T-helper 1 cell (primary cell): Measurements from ENCODE around the gene AHSG.

ENCODE experiments used
- DNase-seq, 5 donors: peaks; one replicate each; pipeline ENCODE4 v3.0.0-alpha.2; 2012 to 2020

The AHSG gene

DNA sequence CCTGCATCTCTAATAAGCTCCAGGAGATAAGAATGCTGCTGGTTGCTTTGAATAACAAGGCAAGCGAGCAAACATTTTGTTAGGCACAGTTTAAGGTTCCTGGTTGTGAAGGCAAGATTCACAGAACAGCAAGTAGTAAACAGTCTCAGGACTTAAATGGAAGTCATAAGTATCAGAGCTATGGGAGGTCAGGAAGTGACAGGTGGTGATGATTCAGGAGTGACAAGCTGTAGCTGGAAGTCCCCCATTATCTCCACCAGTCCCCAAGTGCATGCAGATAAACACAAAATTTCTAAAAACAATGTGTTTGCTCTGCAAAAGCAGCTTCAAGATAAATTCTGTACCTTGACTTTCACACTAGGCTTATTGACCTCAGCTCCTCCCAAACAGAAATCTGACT is 30.6 kb downstream of the AHSG start:
- peak in 1 of 5 donors; percentile 67 for DNase-seq

GRCh38 chr3:186644683-186645082 is 31.8 kb downstream of the AHSG start:
- no peak for DNase-seq

- DNase-seq: no peak
These were observed 33.2 kb downstream of the AHSG start for GRCh38 chr3:186646106-186646505.

DNA sequence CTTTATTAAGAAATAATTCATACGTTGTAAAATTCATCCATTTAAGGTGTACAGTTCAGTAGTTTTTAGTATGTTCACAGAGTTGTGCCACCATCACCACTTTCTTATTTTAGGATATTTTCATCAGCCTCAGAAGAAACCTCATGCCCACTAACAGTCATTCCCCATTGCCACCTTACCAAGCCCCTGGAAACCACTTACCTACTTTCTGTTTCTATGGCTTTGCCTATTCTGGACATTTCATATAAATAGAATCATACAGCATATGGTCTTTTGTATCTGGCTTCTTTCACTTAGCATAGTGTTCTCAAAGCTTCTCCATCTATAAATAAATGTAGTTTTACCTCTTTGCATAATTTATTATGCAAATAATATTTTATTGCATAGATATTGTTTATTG is 34.0 kb downstream of the AHSG start:
- DNase-seq: no peak

GRCh38 chr3:186648851-186649250 is 36.0 kb downstream of the AHSG start:
- DNase-seq: no peak

DNA sequence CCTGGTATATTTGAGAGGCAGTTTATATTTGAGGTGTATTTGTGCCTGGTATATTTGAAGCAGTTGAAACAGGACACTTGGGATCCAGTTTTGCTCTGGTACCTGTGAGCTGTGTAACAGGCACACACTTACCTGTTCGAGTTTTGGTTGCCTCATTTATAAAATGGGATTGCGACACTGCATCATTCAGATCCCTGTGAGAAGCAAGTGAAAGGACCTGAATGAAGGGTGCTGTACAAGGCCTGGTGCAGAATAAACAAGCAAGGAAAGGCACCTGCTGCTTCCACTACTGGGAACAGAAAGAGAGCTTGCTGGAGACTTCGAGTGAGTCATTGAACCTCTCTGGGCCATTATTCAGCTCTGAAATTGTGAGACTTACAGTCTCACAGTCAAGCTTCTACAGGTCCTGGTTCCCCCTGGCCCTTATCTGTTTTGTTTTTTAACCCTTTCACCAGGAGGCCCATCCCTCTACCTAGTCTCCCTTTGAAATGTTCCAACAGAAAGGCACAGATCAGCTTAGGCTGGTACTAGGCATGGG is 38.9 kb downstream of the AHSG start:
- DNase-seq: no peak

DNA sequence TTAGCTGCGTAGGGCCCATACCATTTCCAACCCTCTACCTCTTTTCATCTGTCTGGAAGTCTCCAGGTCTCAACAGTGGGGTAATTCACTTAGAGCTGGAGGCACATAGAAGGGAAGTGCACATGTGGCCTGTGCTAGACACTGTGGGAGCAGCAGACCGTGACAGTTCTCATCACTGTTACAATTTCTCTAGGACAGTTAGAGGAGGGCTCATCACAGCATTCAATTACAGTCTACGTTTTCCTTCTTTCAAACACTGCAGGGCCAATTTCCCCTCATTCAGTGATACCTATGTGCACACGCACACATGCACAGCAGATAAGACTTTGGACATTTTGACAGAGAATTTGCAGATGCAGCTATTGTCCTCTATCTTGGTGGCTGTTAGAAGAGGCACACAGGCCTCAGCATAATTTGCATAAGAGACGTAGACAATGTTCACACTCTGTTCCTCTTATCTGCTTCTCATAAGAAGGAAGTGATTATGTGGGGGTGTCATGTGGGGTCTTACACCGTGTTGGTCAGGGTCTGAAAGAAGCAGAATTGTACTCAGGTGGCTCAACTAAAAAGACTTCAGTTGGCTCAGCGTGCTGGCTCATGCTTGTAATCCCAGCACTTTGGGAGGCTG is 40.3 kb downstream of the AHSG start:
- DNase-seq: no peak

GRCh38 chr3:186653984-186654383 is 41.1 kb downstream of the AHSG start:
- DNase-seq: no peak

DNA sequence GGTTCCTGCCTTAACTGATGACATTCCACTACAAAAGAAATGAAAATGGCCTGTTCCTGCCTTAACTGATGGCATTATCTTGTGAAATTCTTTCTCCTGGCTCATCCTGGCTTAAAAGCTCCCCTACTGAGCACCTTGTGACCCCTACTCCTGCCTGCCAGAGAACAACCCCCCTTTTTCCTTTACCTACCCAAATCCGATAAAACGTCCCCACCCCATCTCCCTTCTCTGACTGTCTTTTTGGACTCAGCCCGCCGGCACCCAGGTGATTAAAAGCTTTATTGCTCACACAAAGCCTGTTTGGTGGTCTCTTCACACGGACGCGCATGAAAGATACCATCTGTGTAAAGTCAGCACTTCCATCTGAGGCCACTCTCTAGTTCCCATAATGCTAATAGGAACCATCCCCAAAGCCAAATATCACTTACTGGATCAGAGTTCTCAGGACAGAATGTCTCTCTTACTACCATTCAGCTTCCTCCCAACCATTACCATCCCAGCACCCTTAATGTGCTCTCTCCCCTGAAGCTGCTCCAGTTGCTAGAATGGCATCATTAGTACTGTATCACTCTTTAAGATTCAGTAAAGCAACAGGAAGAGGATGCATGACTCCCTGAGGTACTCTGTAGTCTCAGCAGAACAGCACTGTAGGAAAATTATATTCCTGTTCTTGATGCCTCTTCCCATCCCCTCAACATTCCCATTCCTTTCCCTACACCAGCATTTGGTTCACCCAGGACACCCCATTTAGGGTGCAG is 50.7 kb downstream of the AHSG start:
- no peak for DNase-seq

DNA sequence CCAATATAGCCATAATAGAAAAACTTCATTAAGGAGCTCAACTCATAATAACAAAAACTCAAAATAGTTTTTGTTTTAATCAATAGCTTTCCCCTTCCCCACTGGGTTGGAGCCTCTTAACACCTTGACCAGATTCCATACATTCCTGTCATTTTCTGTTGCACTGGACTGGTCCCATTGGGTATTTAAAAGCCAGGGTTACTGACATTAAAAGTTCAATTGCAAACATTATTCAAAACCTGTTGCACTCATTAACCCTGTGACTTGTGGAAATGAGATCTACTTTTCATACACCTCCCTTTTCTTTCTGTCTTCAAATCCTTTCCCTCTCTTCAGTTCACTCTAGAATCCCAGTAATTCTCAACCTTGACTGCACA is 51.2 kb downstream of the AHSG start:
- no peak for DNase-seq

GRCh38 chr3:186664506-186664905 is 51.6 kb downstream of the AHSG start:
- no peak for DNase-seq

DNA sequence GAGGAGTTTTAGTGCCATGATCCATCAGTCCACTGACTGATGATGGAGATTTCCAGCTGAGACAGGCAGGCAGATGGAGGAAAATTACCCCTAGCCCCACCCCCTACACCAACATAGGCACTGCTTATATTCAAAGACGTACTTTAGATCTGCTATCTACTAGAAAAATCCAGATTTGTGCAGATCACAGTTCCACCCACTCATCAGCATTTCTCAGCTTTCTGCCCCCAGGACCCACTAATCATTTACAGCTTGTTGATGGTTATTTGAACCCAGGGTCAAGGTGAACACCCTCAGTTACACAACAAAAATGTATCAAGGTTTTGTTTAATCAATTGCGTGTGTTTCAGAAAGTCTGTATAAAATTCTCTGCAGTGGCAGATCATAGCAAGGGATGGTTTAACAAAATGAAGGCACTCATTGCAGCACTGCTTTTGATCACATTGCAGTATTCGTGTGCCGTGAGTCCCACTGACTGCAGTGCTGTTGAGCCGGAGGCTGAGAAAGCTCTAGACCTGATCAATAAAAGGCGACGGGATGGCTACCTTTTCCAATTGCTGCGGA is 52.8 kb downstream of the AHSG start, which contains the start of gene HRG:
Gene HRG, plus strand, starts transcription at position 390 of the 564 bp plus-strand sequence. Its CDS starts 18 bp downstream, at position 408.
- DNase-seq: no peak

DNA sequence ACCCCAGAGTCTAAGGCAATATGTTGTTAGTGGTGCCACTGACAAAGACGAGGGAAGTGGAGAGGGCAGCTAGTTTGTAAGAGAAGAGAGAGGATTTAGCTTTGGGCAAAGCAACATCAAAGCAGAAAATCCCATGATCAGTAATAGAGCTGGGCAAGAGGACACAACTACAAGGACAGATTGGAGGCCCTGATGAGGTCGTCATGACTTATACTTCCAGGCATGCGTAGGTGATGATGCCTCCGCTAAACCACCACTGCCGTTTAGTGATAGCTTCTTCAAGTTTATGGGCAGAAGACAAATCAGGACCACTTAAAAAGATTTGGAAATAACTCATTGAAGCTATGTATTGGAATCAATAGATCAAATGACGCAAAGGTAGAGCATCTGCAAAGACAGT is 55.6 kb downstream of the AHSG start:
- DNase-seq: no peak

GRCh38 chr3:186669378-186670084 is 56.7 kb downstream of the AHSG start:
- peak in 1 of 5 donors; percentile 86 for DNase-seq

DNA sequence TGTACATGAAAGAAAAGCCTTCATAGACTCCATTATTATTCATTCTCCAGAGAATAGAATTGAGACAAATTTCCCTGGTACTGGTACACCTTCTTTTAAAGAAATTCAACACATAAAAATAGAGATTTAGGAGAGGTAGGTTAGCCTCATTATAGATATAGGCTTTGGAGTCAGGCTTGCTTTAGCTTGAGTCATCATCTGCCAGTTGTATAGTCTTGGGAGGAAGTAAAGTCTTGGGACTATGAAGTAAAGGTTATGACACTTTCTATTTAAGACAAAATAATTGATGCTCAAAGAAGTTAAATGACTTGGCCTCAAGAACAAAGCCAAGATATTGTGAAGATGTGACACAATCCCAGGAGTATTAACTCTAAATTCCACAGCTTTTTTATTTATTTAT is 57.3 kb downstream of the AHSG start:
- peak in 1 of 5 donors; percentile 27 for DNase-seq
